PC-3 (cell line): ENCODE results near the gene IGSF21. TPM values are rescaled to one million over a fixed set of nuclear protein-coding genes. Genes with fewer than 3 reads are reported as not detected.

Experiments used
- ATAC-seq: fragments of 200-7000 bp; cut with Tn5 transposase; 2 replicates; pipeline ENCODE4 v1.9.1; 2020; ENCODE audit warnings: mild to moderate bottlenecking, moderate library complexity
- Bru-seq: library from RNA; stranded (reverse); fragments of 400-500 nt; gene quantifications from one replicate; lab custom pipeline; 2021; lab: Mats Ljungman, UMichigan
- BruChase-seq, 2 experiments: library from RNA; stranded (reverse); fragments of 400-500 nt; gene quantifications; one replicate each; lab custom pipeline; 2021; lab: Mats Ljungman, UMichigan
- BruUV-seq: library from RNA; stranded (reverse); fragments of 400-500 nt; replicated peaks from 2 replicates; lab custom pipeline; 2021; lab: Mats Ljungman, UMichigan
- CTCF ChIA-PET: fragments of 300-600 bp; sonication (Branson Sonifier 250); formaldehyde crosslinking; loops from one replicate; lab custom pipeline; 2022; ENCODE audit warnings: antibody characterized with exemption; lab: Charles Lee
- POLR2A ChIA-PET: fragments of 300-600 bp; sonication (Branson Sonifier 250); formaldehyde crosslinking; loops from one replicate; lab custom pipeline; 2022; ENCODE audit warnings: antibody characterized with exemption; ENCODE audit not compliant: unreplicated experiment; lab: Charles Lee
- DNase-seq: peaks from one replicate; pipeline ENCODE4 v3.0.0-alpha.2; 2015
- H2AFZ ChIP-seq: fragments of 300-600 bp; sonication (generic); 2 replicates; pipeline ENCODE4 v1.6.0; 2016; ENCODE audit warnings: antibody characterized with exemption, low read length
- H3F3A ChIP-seq: fragments of 300-600 bp; sonication (generic); one replicate; pipeline ENCODE4 v1.6.0; 2017; ENCODE audit warnings: antibody characterized with exemption, low read length, control low read depth, mild to moderate bottlenecking; ENCODE audit not compliant: unreplicated experiment
- H3K27ac ChIP-seq: fragments of 300-600 bp; sonication (generic); 2 replicates; pipeline ENCODE4 v1.5.1; 2016; ENCODE audit warnings: mild to moderate bottlenecking, low read length
- H3K27me3 ChIP-seq: fragments of 300-600 bp; sonication (generic); 2 replicates; pipeline ENCODE4 v1.6.1; 2016; ENCODE audit warnings: low read length, mixed read lengths
- H3K36me3 ChIP-seq: fragments of 300-600 bp; sonication (generic); 2 replicates; pipeline ENCODE4 v1.6.1; 2016; ENCODE audit warnings: low read depth, mixed run types, low read length, mixed read lengths
- H3K4me1 ChIP-seq: fragments of 300-600 bp; sonication (generic); 2 replicates; pipeline ENCODE4 v1.5.1; 2016; ENCODE audit warnings: low read length; ENCODE audit not compliant: insufficient read depth
- H3K4me2 ChIP-seq: fragments of 300-600 bp; sonication (generic); 2 replicates; pipeline ENCODE4 v1.6.0; 2016; ENCODE audit warnings: low read length
- H3K4me3 ChIP-seq: fragments of 300-600 bp; sonication (generic); 2 replicates; pipeline ENCODE4 v1.5.1; 2016; ENCODE audit warnings: mild to moderate bottlenecking, low read length, mixed read lengths
- H3K79me2 ChIP-seq: fragments of 300-600 bp; sonication (generic); 2 replicates; pipeline ENCODE4 v1.6.1; 2017; ENCODE audit warnings: low read length, mixed read lengths
- H3K9ac ChIP-seq: fragments of 300-600 bp; sonication (generic); 2 replicates; pipeline ENCODE4 v1.6.0; 2016; ENCODE audit warnings: mild to moderate bottlenecking, low read length
- H3K9me2 ChIP-seq: fragments of 300-600 bp; sonication (generic); replicated peaks from 2 replicates; pipeline ENCODE4 v1.6.1; 2016; ENCODE audit warnings: mixed run types, low read length, mixed read lengths
- H3K9me3 ChIP-seq: fragments of 300-600 bp; sonication (generic); 2 replicates; pipeline ENCODE4 v1.6.1; 2016; ENCODE audit warnings: low read length, mixed read lengths
- H4K20me1 ChIP-seq: fragments of 300-600 bp; sonication (generic); 2 replicates; pipeline ENCODE4 v1.6.1; 2016; ENCODE audit warnings: low read length, mixed read lengths
- EZH2 ChIP-seq: fragments of 300-600 bp; sonication (generic); IDR thresholded peaks from one replicate; pipeline ENCODE4 v1.6.1; 2017; ENCODE audit warnings: antibody characterized with exemption, mild to moderate bottlenecking, low read length; ENCODE audit not compliant: unreplicated experiment
- EZH2phosphoT487 ChIP-seq: fragments of 300-600 bp; sonication (generic); IDR thresholded peaks from 2 replicates; pipeline ENCODE4 v1.6.1; 2018; ENCODE audit warnings: mild to moderate bottlenecking, antibody characterized with exemption, low read length, borderline replicate concordance
- intact Hi-C: fragments of 100-400 bp; cut with micrococcal nuclease; formaldehyde crosslinking; loops from 2 replicates; pipeline ENCODE4 v1.9.0; 2023
- long read RNA-seq: library from polyadenylated mRNA; unstranded; transcript quantifications from one replicate; pipeline ENCODE4 v2.0.0, GENCODE V29; 2021; ENCODE audit not compliant: unreplicated experiment
- total RNA-seq: library from RNA; depleted of rRNA; stranded (reverse); fragments of >200 nt; gene quantifications from 2 replicates; pipeline ENCODE4 v1.2.3, GENCODE V29; 2014; rRNA removed
- TF ChIP-seq, protein P1 (sequence below): fragments of 300-600 bp; sonication (generic); conservative IDR thresholded peaks from 2 replicates; pipeline ENCODE4 v1.5.1; 2017; ENCODE audit warnings: antibody characterized with exemption, low read depth, mild to moderate bottlenecking, low read length

Gene IGSF21
- total RNA-seq (not detected in 2 replicates), Bru-seq, nascent RNA (not detected), BruChase-seq, experiment 1, labeled RNA remaining after a 6-hour chase (not detected), BruChase-seq, experiment 2, labeled RNA remaining after a 2-hour chase (percentile 0 among the genes with signal in this experiment)
- long read RNA-seq = 0 reads

GRCh38 chr1:18107369-18108298 lies at the start of gene IGSF21:
Gene IGSF21 (plus strand): TSS chr1:18107798. CDS start chr1:18108129, 331 bp downstream.
- H3K9me2 ChIP-seq = no peaks in the 10 kb centered on the region
- H3K36me3 ChIP-seq = no peaks in the 10 kb centered on the region
- ATAC-seq (no peak), DNase-seq (no peak)
- no peak within 1 kb of the TSS for H3K4me2 ChIP-seq
- no peak within 1 kb of the TSS for H2AFZ ChIP-seq
- intact Hi-C loops = no loop called here
- no peaks in the 10 kb centered on the region for H3K9me3 ChIP-seq
- no peak within 1 kb of the TSS for H3K27ac ChIP-seq
- peaks cover 46% of the 10 kb centered on the region for H3K27me3 ChIP-seq
- ChIA-PET CTCF (no interaction called here), POLR2A (interaction anchor here (0.5 kb wide), 1 partner anchor 1132 kb away, joined by 5 read pairs; no protein-coding TSS in a partner anchor)
- no peaks in the 10 kb centered on the region for H3K4me1 ChIP-seq
- no peaks in the 10 kb centered on the region for H3F3A ChIP-seq
- no TSS peak for BruUV-seq
- no peaks in the 10 kb centered on the region for H3K79me2 ChIP-seq
- H3K4me3 ChIP-seq = no peak within 1 kb of the TSS
- no peak within 1 kb of the TSS for H3K9ac ChIP-seq
- TF ChIP-seq EZH2phosphoT487 = no peak
- TF ChIP-seq EZH2 = peak; percentile 28
- H4K20me1 ChIP-seq = no peaks in the 10 kb centered on the region

DNA sequence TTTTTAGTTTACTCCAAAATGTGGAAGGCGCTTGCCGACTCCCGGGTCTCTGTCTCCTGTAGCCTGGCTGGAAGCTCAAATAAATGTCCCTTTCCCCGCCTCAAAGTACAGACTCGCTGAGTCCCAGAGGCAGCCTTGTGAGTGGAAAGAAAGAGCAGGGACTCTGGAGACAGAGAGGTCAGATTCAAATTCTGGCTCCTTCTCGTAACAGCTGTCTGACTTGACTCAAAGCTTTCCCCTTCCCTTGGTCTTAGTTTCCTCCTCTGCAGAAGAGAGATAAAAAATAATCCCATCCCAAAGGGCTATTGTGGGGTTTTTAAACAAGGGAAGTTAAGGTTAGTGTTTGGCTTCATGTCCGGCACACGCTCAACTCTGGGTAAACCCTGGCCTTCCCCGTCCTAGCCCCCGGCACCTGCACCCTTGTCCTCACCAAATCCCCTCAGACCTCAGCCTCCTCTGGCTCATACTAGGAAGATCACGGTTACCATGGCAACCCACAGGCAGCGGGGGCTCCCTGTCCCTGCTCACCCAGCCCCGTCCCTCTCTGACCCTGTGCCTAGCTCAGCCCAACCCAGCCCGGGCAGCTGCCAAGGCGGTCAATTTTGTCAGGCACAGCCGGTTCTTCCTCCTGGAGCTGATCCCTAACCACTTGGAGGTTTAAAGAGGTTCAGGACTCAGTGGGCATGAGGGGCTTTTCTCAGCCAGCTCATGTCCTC lies 49.2 kb upstream of the IGSF21 start:
- intact Hi-C loops = no loop called here
- no peak overlapping the region for H3K9ac ChIP-seq
- no peak for ATAC-seq
- no peaks in the 10 kb centered on the region for H3K36me3 ChIP-seq
- TF ChIP-seq EZH2 (no peak), EZH2phosphoT487 (no peak)
- TF ChIP-seq, protein P1, sequence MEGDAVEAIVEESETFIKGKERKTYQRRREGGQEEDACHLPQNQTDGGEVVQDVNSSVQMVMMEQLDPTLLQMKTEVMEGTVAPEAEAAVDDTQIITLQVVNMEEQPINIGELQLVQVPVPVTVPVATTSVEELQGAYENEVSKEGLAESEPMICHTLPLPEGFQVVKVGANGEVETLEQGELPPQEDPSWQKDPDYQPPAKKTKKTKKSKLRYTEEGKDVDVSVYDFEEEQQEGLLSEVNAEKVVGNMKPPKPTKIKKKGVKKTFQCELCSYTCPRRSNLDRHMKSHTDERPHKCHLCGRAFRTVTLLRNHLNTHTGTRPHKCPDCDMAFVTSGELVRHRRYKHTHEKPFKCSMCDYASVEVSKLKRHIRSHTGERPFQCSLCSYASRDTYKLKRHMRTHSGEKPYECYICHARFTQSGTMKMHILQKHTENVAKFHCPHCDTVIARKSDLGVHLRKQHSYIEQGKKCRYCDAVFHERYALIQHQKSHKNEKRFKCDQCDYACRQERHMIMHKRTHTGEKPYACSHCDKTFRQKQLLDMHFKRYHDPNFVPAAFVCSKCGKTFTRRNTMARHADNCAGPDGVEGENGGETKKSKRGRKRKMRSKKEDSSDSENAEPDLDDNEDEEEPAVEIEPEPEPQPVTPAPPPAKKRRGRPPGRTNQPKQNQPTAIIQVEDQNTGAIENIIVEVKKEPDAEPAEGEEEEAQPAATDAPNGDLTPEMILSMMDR = no peak
- H3K4me2 ChIP-seq = no peak overlapping the region
- no peak overlapping the region for H3K4me3 ChIP-seq
- CTCF ChIA-PET = no interaction called here
- no TSS peak for BruUV-seq
- H3K9me2 ChIP-seq = no peaks in the 10 kb centered on the region
- H3K79me2 ChIP-seq = no peaks in the 10 kb centered on the region
- no peaks in the 10 kb centered on the region for H3K9me3 ChIP-seq
- peaks cover 39% of the 10 kb centered on the region for H3K27me3 ChIP-seq
- no peak overlapping the region for H3K27ac ChIP-seq
- no peaks in the 10 kb centered on the region for H3K4me1 ChIP-seq
- POLR2A ChIA-PET = no interaction called here
- no peaks in the 10 kb centered on the region for H4K20me1 ChIP-seq
- no peaks in the 10 kb centered on the region for H3F3A ChIP-seq
- no peak overlapping the region for H2AFZ ChIP-seq
- no peak for DNase-seq

DNA sequence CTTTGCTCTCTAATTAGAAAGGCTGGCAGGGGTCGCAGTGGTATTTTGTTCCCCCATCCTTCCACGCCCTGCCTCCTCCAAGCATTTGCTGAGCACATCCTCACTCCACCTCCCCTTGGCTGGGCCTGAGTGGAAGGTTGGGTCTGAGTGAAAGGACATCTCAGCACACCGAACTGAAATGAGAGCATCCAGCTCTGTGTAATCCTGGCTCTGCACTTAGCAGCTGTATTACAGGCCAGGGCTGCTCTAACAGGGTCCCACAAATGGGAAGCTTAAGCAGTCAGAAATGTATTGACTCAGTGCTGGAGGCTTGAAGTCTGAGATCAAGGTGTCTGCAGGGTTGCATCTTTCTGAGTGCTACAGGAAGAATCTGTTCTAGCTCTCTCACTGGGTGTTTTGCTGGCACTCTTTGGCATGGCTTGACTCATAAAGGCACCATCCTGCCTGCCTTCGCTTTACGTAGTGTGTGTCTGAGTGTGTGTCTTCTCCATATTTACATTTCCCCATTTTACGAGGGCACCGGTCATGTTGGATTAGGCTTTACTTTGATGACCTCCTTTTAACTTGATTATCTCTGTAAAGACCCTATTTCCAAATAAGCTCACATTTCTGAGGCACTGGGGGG lies 48.5 kb upstream of the IGSF21 start:
- POLR2A ChIA-PET = no interaction called here
- Histone ChIP-seq H3K9me2 (no peaks in the 10 kb centered on the region), H3K79me2 (no peaks in the 10 kb centered on the region), H3K9ac (no peak overlapping the region), H3K9me3 (no peaks in the 10 kb centered on the region), H3K27ac (no peak overlapping the region), H3K27me3 (peaks cover 34% of the 10 kb centered on the region), H3K4me1 (no peaks in the 10 kb centered on the region), H3K36me3 (no peaks in the 10 kb centered on the region), H4K20me1 (no peaks in the 10 kb centered on the region), H3K4me3 (no peak overlapping the region), H3K4me2 (no peak overlapping the region), H3F3A (no peaks in the 10 kb centered on the region), H2AFZ (no peak overlapping the region)
- BruUV-seq = no TSS peak
- intact Hi-C loops = no loop called here
- TF ChIP-seq EZH2phosphoT487 (no peak), EZH2 (no peak)
- TF ChIP-seq, protein P1 = no peak
- DNase-seq (no peak), ATAC-seq (no peak)
- CTCF ChIA-PET = no interaction called here
